Fibroblast of peridontal ligament (primary cell): ENCODE data around the gene ZNF10.

Source experiments
- DNase-seq: peaks from one replicate; pipeline ENCODE4 v3.0.0-alpha.2; 2010; ENCODE audit errors: extremely low read depth

ZNF10 gene

GRCh38 chr12:133201888-133202287 lies 71.5 kb downstream of the ZNF10 start:
- DNase-seq = no peak

DNA sequence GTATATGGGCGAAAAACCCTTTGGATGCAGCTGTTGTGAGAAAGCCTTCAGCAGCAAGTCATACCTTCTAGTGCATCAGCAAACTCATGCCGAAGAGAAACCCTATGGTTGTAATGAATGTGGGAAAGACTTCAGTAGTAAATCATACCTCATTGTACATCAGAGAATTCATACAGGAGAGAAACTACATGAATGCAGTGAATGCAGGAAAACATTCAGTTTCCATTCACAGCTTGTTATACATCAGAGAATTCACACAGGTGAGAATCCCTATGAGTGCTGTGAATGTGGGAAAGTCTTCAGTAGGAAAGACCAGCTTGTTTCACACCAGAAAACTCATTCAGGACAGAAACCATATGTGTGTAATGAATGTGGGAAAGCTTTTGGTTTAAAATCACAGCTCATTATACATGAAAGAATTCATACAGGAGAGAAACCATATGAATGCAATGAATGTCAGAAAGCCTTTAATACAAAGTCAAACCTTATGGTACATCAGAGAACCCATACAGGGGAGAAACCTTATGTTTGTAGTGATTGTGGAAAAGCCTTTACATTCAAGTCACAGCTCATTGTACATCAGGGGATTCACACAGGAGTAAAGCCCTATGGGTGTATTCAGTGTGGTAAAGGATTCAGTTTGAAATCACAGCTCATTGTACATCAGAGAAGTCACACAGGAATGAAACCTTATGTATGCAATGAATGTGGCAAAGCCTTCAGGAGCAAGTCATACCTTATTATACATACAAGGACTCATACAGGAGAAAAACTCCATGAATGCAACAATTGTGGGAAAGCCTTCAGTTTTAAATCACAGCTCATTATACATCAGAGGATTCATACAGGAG lies 72.3 kb downstream of the ZNF10 start:
- peak; percentile 9 for DNase-seq

DNA sequence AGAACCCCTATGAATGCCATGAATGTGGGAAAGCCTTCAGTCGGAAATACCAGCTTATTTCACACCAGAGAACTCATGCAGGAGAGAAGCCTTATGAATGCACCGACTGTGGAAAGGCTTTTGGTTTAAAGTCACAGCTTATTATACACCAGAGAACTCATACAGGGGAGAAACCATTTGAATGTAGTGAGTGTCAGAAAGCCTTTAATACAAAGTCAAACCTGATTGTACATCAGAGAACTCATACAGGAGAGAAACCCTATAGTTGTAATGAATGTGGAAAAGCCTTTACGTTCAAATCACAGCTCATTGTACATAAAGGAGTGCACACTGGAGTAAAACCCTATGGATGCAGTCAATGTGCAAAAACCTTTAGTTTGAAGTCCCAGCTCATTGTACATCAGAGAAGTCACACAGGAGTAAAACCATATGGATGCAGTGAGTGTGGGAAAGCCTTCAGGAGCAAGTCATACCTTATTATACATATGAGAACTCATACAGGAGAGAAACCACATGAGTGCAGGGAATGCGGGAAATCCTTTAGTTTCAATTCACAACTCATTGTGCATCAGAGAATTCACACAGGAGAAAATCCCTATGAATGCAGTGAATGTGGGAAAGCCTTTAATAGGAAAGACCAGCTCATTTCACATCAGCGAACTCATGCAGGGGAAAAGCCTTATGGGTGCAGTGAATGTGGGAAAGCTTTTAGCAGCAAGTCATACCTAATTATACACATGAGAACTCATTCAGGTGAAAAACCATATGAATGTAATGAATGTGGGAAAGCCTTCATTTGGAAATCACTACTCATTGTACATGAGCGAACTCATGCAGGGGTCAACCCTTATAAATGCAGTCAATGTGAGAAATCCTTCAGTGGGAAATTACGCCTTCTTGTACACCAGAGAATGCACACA lies 73.2 kb downstream of the ZNF10 start:
- DNase-seq = no peak

- no peak for DNase-seq
Observed at GRCh38 chr12:133204264-133204603, 73.8 kb downstream of the ZNF10 start.

GRCh38 chr12:133206390-133206789 lies 76.0 kb downstream of the ZNF10 start:
- no peak for DNase-seq
